ENCODE results near the gene MYO1D.

- TF ChIP-seq POLR2A (IDR thresholded peaks at IDR 0.05): no peak
- TF ChIP-seq, protein P1, sequence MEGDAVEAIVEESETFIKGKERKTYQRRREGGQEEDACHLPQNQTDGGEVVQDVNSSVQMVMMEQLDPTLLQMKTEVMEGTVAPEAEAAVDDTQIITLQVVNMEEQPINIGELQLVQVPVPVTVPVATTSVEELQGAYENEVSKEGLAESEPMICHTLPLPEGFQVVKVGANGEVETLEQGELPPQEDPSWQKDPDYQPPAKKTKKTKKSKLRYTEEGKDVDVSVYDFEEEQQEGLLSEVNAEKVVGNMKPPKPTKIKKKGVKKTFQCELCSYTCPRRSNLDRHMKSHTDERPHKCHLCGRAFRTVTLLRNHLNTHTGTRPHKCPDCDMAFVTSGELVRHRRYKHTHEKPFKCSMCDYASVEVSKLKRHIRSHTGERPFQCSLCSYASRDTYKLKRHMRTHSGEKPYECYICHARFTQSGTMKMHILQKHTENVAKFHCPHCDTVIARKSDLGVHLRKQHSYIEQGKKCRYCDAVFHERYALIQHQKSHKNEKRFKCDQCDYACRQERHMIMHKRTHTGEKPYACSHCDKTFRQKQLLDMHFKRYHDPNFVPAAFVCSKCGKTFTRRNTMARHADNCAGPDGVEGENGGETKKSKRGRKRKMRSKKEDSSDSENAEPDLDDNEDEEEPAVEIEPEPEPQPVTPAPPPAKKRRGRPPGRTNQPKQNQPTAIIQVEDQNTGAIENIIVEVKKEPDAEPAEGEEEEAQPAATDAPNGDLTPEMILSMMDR (IDR thresholded peaks at IDR 0.05): no peak
Observed at GRCh38 chr17:32525122-32525521, 351.8 kb downstream of the MYO1D start.
